HepG2 (cell line): Measurements from ENCODE around the gene MRPL14. TPM values are rescaled to one million over a fixed set of nuclear protein-coding genes. Genes with fewer than 3 reads are reported as not detected.

Source experiments
- FOXO1 ChIP-seq: sonication (generic); formaldehyde crosslinking; IDR thresholded peaks from 2 replicates; pipeline ENCODE4 v1.4.0; 2020; ENCODE audit warnings: missing genetic modification reagents
- FOXP4 ChIP-seq: sonication (generic); formaldehyde crosslinking; IDR thresholded peaks from 2 replicates; pipeline ENCODE4 v1.4.0; 2020; ENCODE audit warnings: missing genetic modification reagents
- GTF2F1 ChIP-seq: fragments of 150-350 bp; IDR thresholded peaks from 2 replicates; pipeline ENCODE4 v1.6.1; 2014; ENCODE audit warnings: low read length
- HNRNPK ChIP-seq: fragments of 200-400 bp; formaldehyde crosslinking; IDR thresholded peaks from 2 replicates; pipeline ENCODE4 v1.6.1; 2018; ENCODE audit warnings: low read length, low read depth, moderate library complexity, mild to moderate bottlenecking; ENCODE audit not compliant: poor library complexity, severe bottlenecking
- NFAT5 ChIP-seq: sonication (generic); formaldehyde crosslinking; IDR thresholded peaks from 2 replicates; pipeline ENCODE4 v1.4.0; 2020; ENCODE audit warnings: missing genetic modification reagents
- POLR2A ChIP-seq, 2 experiments: IDR thresholded peaks; 2 replicates each; pipeline ENCODE4 v1.6.1; 2011; ENCODE audit warnings: low read depth in 2 of 2, low read length in 2 of 2, mild to moderate bottlenecking in 1 of 2, moderate library complexity in 1 of 2; ENCODE audit not compliant: insufficient read depth in 1 of 2
- RBM22 ChIP-seq: fragments of 200-400 bp; formaldehyde crosslinking; optimal IDR thresholded peaks from 2 replicates; pipeline ENCODE3; 2017; ENCODE audit warnings: mild to moderate bottlenecking, low read length, moderate library complexity
- STAT5B ChIP-seq: sonication (generic); formaldehyde crosslinking; IDR thresholded peaks from 2 replicates; pipeline ENCODE4 v1.4.0; 2020; ENCODE audit warnings: missing genetic modification reagents
- TFDP1 ChIP-seq: IDR thresholded peaks from 2 replicates; pipeline ENCODE4 v1.6.1; 2016; ENCODE audit warnings: missing compliant biosample characterization, missing genetic modification reagents, borderline replicate concordance
- TMF1 ChIP-seq: sonication (generic); formaldehyde crosslinking; IDR thresholded peaks from 2 replicates; pipeline ENCODE4 v1.8.1; 2022; ENCODE audit warnings: low read depth, missing genetic modification reagents
- TRIM22 ChIP-seq: fragments of 450-650 bp; IDR thresholded peaks from 2 replicates; pipeline ENCODE4 v1.6.1; 2017
- U2AF1 ChIP-seq: fragments of 200-400 bp; formaldehyde crosslinking; optimal IDR thresholded peaks from 2 replicates; pipeline ENCODE3; 2017; ENCODE audit warnings: mild to moderate bottlenecking, low read depth, low read length
- YEATS2 ChIP-seq: sonication (generic); formaldehyde crosslinking; IDR thresholded peaks from 2 replicates; pipeline ENCODE4 v1.4.0; 2020; ENCODE audit warnings: missing genetic modification reagents, borderline replicate concordance
- ZBTB1 ChIP-seq: sonication (generic); formaldehyde crosslinking; IDR thresholded peaks from 2 replicates; pipeline ENCODE4 v1.4.0; 2020; ENCODE audit warnings: missing genetic modification reagents, borderline replicate concordance
- ZNF256 ChIP-seq: sonication (generic); formaldehyde crosslinking; conservative IDR thresholded peaks from 2 replicates; pipeline ENCODE4 v1.4.0; 2020; ENCODE audit warnings: missing genetic modification reagents
- ZNF557 ChIP-seq: sonication (generic); formaldehyde crosslinking; IDR thresholded peaks from 2 replicates; pipeline ENCODE4 v1.4.0; 2020; ENCODE audit warnings: missing genetic modification reagents
- ZNF567 ChIP-seq: sonication (generic); formaldehyde crosslinking; IDR thresholded peaks from 2 replicates; pipeline ENCODE4 v1.8.1; 2023; ENCODE audit warnings: mild to moderate bottlenecking, missing genetic modification reagents, borderline replicate concordance
- ZNF652 ChIP-seq: IDR thresholded peaks from 2 replicates; pipeline ENCODE4 v1.6.1; 2016; ENCODE audit warnings: low read depth, borderline replicate concordance
- ZNF691 ChIP-seq: sonication (generic); formaldehyde crosslinking; IDR thresholded peaks from 2 replicates; pipeline ENCODE4 v1.4.0; 2020; ENCODE audit warnings: missing genetic modification reagents, low read depth, mild to moderate bottlenecking, borderline replicate concordance
- ZNF75D ChIP-seq: sonication (generic); formaldehyde crosslinking; IDR thresholded peaks from 2 replicates; pipeline ENCODE4 v1.8.1; 2023; ENCODE audit warnings: missing genetic modification reagents, mild to moderate bottlenecking, borderline replicate concordance
- polyA plus RNA-seq, 8 experiments: library from polyadenylated mRNA; depleted of rRNA in 3 of 8; stranded (reverse) in 7 of 8; unstranded in 1 of 8; fragments of >200 nt; fragmentation: Illumina TruSeq in 4 of 8; extraction: Trizol in 4 of 8; gene quantifications; 2 replicates each; pipeline versions ENCODE4 v1.2.1 to v1.2.3, GENCODE V29; 2011 to 2016; ENCODE audit warnings: low read depth in 4 of 8, missing spikeins in 1 of 8, mixed read lengths in 1 of 8; ENCODE audit not compliant: insufficient read depth in 1 of 8
- total RNA-seq, 5 experiments: library from RNA; depleted of rRNA; stranded (reverse); fragments of >200 nt; fragmentation: Illumina TruSeq; extraction: Trizol; gene quantifications; 2 replicates each; pipeline ENCODE4 v1.2.3, GENCODE V29; 2016; ENCODE audit warnings: low read depth in 1 of 5

The MRPL14 gene
- total and polyA plus RNA-seq, 2 of the 13 experiments (the other 11 are each of a cell fraction or from before 2014, with no cell fraction given) = 157 to 178 TPM

- peak; percentile 37; the same call in 1 of the 2 replicates for TF ChIP-seq FOXP4
- no peak for TF ChIP-seq ZNF75D (CRISPR knock-in tag)
- no peak for TF ChIP-seq ZNF652 (CRISPR knock-in tag)
- no peak for TF ChIP-seq TFDP1 (CRISPR knock-in tag)
- 0 out of 2 replicates have a peak, but pooled peaks have one; percentile 22 for TF ChIP-seq FOXO1 (CRISPR knock-in tag)
- no peak for TF ChIP-seq GTF2F1
- no peak for TF ChIP-seq NFAT5
- no peak for TF ChIP-seq ZBTB1
- no peak for TF ChIP-seq ZNF256 (CRISPR knock-in tag)
- no peak for TF ChIP-seq POLR2A (IDR thresholded peaks at IDR 0.05; ENCODE audit: insufficient read depth in 1 of 2, low read depth in 2 of 2, low read length in 2 of 2)
- TF ChIP-seq ZNF691 (CRISPR knock-in tag) = no peak
- no peak for TF ChIP-seq RBM22
- TF ChIP-seq ZNF557 (CRISPR knock-in tag) = no peak
- TF ChIP-seq TMF1 = no peak
- no peak for TF ChIP-seq TRIM22
- no peak for TF ChIP-seq ZNF567 (CRISPR knock-in tag)
- no peak for TF ChIP-seq YEATS2 (CRISPR knock-in tag)
- TF ChIP-seq U2AF1 = no peak
- no peak for TF ChIP-seq STAT5B (CRISPR knock-in tag)
- TF ChIP-seq HNRNPK = no peak
Observed at GRCh38 chr6:44172731-44173500, 45.7 kb upstream of the MRPL14 start (continued).
